H1 (cell line): ENCODE results near the gene TRAF3. TPM values are rescaled to one million over a fixed set of nuclear protein-coding genes. Genes with fewer than 3 reads are reported as not detected.

ENCODE experiments used
- CREB1 ChIP-seq: IDR thresholded peaks from 2 replicates; pipeline ENCODE4 v1.6.1; 2012; ENCODE audit warnings: inconsistent platforms
- RBBP5 ChIP-seq: IDR thresholded peaks from 2 replicates; pipeline ENCODE4 v1.7.1; 2012; ENCODE audit warnings: low read depth, mild to moderate bottlenecking, inconsistent platforms, low read length, moderate library complexity, borderline replicate concordance
- polyA plus RNA-seq, 7 experiments: library from polyadenylated mRNA; depleted of rRNA in 3 of 7; stranded (reverse) in 5 of 7; unstranded in 2 of 7; fragments of >200 nt in 5 of 7; fragments of 200-250 nt in 2 of 7; gene quantifications; 1 replicate in 5 of 7; 2 replicates in 1 of 7; 4 replicates in 1 of 7; pipeline versions ENCODE4 v1.2.1 to v1.2.3, GENCODE V29; 2011 to 2013; ENCODE audit warnings: missing spikeins in 2 of 7, mixed read lengths in 2 of 7
- total RNA-seq: library from RNA; stranded (reverse); fragmentation: NEBNext Ultra II Directional; extraction: Animal tissue kit (Norgen Biotek cat#: 25700); gene quantifications from 2 replicates; pipeline ENCODE4 v1.2.1, GENCODE V29; 2021

The TRAF3 gene
- total and polyA plus RNA-seq, 2 of the 8 experiments (the other 6 are each of a cell fraction or from before 2014, with no cell fraction given) = 5.8 to 12.1 TPM

DNA sequence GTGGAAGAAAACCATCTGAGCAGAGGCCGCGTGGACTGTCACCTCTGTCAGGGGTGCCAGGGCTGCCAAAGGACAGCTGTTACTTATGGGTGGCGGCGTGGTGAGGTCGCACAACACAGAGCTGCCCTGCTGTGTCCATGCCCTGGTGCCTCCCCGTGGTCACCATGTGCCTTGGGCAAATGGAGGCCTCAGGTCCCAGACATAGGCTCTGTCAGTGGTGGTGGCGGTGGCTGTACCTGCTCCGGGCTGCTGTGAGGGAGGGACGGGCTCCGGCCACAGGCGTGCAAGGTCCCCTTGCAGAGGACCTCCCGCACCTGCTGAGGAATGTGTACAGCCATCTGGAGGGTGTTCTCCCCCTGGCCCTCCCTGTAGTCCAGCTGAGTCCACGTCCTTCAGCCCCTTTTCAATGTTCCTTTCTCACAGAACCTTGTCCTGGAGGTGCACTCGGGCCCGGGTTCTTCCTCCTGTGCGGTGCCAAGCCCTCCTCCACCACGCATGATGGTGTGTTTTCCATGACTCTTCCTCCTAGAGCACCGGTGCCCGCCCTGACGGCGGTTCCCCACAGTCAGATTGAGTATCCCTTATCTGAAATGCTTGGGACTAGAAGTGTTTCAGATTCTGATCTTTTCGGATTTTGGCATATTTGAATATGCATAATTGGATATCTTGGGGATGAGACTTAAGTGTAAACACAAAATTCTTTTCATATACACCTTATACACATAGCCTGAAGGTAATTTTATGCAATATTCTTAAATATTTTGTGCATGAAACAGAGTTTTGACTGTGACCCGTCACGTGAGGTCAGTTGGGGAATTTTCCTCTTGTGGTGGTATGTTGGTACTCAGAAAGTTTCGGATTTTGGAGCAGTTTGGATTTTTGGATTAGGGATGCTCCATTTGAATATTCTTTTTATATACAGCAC lies 49.8 kb downstream of the TRAF3 start (continued):
- TF ChIP-seq CREB1 (no peak), RBBP5 (no peak)
- TF ChIP-seq, all 59 proteins: peak for 0
